CD1c-positive myeloid dendritic cell (primary cell): ENCODE measurements around the gene NOSTRIN.
"Not testable (repeated sequence)": the region's sequence is repeated elsewhere in the genome, so short reads cannot be mapped to it uniquely, and the experiment has no call there.

ENCODE experiments used
- DNase-seq: peaks from one replicate; pipeline ENCODE4 v3.0.0-alpha.2; 2016; ENCODE audit errors: extremely low spot score

Gene NOSTRIN

DNA sequence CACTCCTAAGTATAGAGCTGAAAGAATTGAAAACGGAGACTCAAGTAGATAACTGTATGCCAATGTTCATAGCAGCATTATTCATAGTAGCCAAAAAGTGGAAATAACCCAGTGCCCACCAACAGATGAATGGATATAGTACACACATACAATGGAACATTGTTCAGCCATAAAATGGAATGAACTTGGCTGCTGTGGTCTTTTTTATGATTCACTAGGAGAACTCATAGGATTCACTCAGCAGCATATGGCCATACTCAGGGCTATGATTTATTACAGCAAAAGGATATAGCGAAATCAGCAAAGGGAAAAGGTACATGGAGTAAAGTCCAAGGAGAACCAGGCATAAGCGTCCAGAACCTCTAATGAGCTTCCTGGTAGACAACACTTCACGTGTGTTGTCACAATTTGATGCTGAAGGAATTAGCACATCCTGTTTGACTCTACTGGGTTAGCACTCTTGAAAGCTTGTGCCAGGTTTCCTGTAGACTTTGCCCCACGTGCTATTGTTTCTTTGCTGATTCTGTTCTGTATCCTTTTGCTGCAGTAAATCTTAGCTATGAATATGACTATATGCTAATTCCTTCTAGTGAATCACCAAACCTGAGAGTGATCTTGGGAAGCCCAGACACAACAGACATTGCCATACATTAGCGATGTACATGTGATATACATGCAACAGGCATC, 72.1 kb downstream of the NOSTRIN start:
- no peak for DNase-seq

DNA sequence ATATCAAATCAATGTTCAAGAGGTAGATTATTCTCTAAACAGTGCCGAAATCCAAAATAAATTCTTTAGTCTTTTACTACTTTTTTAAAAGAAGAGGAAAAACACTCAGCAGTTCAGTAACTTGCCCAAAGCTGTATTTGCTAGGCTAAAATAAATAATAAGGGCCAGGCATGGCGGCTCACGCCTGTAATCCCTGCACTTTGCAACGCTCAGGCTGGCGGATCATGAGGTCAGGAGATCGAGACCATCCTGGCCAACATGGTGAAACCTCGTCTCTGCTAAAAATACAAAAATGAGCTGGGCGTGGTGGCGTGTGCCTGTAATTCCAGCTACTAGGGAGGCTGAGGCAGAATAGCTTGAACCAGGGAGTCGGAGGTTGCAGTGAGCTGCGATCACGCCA, 79.7 kb downstream of the NOSTRIN start:
- not testable (repeated sequence) for DNase-seq

DNA sequence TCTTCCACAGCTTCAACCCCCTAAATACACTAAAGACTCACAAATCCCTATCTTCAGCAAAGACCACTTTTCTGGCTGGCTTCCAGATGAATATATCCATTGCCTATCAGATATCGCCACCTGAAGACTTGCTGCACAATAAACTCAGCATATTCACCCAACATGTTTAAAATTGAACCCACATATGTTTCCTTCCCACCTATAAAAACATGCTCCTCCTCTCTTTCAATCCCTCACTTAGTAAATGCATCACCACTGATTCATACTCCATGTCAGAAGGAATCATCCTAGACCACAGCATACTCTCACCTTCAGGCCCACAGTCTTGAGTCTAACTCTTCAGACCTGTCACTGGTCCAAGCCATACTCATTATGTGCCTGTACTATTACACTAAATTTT, 82.5 kb downstream of the NOSTRIN start:
- DNase-seq: no peak

DNA sequence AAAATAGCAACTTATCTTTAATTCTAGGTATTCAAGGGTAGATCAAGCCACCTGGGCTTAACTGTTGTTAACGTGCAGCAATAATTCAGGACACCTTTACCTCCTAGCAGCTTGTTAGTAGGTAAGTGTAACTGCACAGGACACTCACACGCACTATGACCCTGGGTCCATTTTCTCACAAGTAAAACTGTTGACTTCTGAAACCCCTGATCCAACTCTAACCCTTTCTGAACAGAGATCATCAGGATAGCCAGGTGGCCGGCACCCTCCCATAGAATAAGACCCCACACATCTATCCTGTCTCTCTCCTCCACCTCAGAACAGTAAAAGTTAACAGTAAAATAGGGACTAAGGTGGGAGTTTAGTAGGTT, 87.2 kb downstream of the NOSTRIN start:
- no peak for DNase-seq

DNA sequence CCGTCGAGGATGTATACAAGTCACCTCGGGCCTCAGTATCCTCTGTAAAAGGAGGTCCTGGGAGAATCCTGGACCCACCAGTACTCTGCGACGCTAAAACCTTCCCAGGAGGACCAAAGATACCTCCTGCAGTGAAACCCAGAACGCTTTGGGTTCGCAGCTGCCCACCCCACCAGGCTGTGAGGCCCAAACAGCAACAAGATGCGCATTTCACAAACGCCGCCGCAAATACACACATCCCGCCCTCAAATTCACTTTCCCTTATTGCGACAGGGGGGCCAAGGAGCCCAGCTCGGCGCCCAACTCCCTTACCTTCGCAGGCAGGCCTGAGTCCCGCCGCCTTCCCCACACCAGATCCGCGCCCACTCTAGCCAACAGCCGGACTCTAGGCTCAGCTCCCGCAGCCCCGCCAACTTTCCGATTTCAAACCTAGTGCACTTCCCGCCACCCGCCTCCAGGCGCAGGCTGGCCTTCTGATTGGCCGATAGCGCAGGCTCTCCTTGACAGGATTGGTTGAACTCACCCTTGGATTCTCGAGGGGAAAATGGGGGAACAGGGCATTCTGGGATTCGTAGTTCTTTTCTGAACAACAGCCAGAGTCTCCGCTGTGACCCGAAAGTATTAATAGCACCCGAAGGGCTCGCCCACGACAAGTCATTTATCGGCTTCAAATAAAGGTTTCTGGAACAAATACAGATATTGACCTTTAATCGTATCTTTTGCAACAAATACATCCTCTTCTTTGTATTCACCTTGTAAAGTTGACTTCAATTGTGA, 87.8 kb downstream of the NOSTRIN start, which contains the start of gene SPC25:
SPC25 (minus strand) TSS at position 425 of the 777 bp plus-strand sequence. CDS start 911 bp downstream, outside the sequence.
- DNase-seq: peak; percentile 92

DNA sequence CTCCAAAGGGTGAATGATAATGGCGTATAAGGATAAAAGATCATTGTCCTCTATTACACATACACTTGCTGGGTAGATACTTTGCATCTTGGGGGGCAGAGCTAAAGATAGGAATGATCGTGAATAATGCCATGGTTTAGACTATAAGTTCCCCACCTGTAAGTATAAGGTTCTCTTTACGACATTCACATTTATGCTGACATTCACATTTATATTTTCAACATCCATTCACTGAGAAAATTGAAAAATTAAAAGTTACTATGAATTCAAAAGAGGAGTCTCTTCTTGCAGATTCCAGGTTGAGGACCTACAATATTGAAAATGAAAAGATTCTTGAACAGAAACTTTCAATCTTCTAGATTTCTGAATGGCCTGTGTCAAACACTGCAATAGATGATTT, 89.9 kb downstream of the NOSTRIN start:
- no peak for DNase-seq

DNA sequence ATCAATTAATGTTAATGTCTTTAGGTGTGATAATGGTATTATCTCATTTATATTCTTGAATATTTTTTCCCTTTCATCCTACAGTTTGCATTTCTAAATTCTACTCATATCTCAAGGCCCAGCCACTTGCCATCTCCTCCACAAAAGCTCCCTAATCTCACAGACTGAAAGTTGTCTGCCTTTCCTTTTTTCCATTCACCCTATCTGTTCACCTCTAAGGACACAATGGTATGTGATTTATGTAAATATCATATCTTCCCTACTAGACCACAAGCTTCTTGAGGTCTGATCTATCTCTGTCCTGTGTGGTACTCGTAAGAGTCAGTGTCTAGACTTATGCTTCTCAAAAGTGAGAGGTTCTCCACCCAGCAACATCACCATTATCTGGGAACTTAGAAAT, 91.7 kb downstream of the NOSTRIN start:
- no peak for DNase-seq

DNA sequence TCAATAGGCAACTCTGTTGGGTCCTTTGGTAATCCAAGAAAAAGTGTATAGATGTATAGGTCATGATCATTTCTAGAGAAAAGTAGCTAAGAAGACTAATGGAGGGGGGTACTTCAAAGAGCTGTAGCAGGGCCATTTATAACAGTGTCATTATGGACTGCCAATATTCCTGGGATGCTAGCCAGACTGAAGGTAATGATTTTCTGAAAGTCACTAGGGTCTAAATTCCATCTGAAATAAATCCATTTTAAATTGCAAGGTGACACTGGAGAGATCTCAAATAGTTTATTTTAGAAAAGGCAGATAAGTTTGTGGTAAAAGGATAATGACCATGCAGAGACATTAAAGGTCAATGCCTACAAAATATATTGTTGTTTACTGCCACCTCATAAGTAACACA, 92.3 kb downstream of the NOSTRIN start:
- no peak for DNase-seq

DNA sequence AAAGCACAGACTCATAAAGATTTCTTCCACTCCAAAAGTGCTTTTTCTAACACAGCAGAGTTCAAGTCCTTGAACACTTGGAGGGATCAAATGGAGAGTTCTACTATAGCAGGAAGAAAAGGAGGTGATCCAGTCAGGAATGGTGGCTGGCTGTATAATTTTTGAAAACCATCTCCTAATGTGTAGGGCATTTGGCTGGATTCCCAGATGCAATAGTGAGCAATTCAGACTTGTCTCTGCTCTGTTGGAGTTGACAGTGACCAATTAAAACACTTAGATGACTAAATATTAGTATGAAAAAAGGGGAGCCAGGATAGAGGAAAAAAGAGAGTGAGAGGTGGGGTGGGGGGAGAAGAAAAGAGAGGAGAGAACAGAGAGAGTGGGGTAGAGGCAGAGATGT, 93.3 kb downstream of the NOSTRIN start:
- no peak for DNase-seq

DNA sequence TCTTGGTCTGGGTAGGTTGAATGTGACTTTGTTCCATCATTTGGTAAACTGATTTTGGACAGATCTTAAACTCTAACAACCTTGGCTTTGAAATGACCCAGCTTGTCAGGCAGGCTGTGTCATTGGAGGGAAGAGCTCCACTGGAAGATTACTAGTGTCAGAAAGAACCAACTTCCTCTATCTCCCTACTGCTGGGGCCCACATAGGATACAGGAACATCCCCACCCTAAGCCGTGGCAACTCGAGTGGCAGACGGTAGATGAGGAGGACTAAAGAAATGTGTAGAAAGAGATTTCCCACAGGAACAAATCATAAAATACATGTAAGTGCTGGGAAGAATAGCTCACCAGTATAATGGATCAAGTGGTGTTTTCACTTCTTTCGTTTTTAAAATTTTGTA, 94.3 kb downstream of the NOSTRIN start:
- peak; percentile 4 for DNase-seq

DNA sequence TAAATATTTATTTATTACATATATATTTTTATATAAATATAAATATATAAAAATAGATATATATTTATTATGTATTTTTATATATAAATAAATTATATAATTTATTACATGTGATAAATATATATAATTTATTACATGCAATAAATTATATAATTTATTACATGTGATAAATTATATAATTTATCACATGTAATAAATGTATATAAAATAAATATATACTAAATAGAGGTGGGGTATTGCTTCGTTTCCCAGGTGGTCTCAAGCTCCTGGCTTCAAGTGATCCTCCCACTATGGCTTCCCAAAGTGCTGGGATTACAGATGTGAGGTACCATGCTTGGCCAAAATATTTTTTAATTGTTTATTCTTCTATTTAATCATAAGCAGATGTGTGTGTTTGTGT, 95.0 kb downstream of the NOSTRIN start:
- DNase-seq: no peak

DNA sequence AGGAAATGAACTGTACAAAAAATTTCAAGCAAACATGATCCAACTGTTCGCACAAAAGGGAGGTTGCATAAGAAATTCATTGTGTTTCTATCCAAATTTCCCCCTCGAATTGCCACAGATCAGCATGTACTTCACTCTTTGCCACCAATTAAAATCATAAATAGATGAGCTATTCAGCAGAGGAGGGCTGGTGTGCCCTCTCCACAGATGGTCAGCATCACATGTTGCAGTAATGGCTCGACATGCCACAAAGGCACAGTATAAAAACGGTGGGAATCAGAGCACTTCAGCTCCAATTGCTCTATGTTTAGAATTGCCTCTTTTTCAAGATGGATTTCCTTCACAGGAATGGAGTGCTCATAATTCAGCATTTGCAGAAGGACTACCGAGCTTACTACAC, 98.6 kb downstream of the NOSTRIN start, which contains the start of gene G6PC2:
G6PC2 (plus strand) TSS at position 289 of the 400 bp plus-strand sequence; CDS start at position 330, 41 bp downstream.
- no peak for DNase-seq

DNA sequence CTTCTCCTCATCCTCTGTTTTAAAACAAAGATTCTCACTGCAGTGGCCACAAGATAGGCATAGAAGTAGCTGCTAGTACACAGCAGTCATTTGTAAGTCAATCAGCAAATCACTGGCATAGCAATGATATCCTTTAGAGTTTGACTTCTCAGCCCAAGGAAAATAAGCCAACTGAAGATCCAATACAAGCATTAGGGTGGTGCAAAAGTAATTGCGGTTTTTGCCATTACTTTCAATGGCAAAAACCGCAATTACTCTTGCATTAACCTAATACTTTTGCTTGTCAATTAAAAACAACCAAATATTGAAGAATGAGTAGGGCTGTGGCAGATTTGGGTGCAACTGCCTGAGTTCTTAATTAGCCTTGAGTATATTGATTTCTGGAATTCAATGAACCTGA, 101.5 kb downstream of the NOSTRIN start:
- DNase-seq: no peak

DNA sequence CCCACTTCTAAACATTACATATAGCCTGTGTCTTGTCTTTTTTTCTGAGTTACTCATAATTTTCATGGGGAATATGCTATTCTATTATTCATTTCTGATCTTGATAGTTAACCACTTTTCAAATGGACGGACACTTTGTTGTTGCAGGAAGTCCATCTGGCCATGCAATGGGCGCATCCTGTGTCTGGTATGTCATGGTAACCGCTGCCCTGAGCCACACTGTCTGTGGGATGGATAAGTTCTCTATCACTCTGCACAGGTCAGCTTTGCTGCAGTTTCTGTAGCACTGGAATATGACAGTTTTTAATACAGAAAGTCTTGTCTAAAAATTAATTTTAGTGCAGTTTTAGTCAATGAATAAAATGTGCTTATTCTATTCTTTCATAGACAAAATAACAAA, 101.9 kb downstream of the NOSTRIN start:
- no peak for DNase-seq

DNA sequence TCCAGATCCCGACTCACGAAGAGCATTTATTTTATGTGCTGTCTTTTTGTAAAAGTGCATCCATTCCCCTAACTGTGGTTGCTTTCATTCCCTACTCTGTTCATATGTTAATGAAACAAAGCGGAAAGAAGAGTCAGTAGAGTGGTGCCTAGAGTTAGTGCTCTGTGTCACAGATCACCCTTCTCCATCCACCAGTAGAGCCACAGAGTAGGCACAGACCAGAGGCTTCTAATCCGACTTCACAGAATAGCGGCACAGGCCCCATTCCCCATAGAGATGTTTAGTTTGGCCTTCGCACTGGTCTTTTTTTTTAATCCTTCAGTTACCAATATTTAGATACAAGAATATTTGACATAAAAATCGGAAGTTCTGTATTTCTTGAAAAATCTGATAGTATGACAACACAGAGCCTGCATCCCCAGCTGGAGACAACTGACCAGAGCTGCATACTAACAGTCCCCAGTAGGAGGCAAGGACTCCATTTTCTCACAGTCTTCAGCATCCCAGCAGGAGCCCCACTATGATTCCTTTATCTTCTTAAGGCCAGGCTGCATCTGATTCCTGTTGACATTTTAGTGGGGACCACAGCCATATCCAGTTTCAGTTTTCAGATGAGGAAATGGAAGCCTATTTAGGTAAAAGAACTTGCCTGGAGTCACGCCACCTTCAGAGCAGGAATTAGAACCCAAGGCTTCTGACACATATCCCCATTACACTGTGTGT, 105.7 kb downstream of the NOSTRIN start:
- DNase-seq: no peak

DNA sequence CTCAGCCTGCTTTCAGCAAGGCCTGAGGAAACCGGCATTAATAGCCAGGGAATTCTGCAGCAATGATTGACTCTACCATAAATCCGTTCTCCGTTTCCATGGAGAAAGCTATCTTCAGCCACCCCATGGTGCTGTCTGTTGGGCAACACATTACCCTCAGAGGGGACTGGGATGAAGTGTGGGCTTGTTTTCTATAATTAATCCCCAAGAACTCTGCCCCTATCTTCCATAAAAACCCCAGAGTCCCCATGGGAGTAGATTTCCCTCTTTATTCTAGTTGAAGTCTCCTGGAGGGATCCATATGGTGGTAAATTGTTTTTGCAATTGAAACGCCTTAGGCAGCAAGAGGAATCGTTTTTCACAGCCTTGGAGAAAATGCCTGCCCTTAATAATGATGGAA, 107.9 kb downstream of the NOSTRIN start:
- DNase-seq: no peak

DNA sequence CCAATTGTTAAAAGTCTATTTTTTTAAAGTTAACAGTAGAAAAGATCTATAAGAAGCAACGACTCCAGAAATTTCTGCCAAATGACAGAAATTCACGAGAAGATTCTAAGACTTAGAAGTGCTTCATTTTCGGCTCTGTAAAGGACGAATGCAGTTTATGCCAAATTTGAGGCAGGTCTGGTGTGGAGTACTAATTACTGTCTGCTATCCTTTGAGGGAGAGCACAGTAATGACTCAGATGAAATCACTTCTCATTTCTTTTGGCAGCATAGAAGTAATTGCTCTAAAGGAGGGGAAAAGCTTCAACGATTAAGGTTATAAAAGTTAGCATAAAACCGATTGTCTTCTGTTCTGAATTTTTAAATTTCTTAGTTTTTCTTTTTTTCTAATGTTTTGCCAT, 110.0 kb downstream of the NOSTRIN start:
- DNase-seq: no peak

DNA sequence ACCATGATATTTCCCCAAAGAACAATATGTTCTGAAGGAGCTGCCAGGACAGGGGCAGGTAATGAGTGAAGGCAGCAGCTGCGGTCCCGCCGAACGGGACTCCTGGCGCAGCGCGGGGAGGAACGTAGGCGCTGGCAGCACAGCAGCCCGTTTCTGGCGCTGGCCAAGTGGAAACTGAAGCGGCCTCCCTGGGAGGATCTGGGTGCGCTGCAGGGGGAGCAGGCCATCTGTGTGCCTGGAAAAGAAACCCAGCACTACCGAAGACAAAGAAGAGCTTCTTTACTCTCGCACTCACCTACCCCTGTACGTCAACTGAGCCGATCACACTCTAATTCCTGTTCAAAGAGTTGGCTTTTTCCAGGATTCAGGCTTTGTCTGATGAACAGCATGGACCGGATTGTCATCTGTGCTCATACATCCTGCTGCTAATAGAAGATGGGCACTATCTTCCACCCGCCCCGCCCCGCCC, 110.5 kb downstream of the NOSTRIN start:
- DNase-seq: no peak

DNA sequence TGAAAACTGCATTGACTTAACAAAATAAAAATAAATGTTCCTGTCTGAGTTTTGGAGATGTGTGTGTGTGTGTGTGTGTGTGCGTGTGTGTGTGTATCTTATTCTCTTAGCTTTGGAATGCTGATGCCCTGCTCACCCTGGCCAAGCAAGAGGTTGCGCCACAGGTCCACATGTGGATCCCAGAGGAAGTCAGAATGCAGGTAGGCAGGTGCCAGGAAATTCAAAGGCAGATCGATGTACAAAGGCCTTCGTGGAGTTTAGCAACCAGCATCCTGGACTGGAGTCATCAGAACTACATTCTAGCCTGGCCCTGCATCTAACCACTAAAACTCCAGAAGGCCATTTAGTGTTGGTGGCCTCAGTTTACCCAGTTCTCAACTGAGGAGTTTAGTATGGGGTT, 111.1 kb downstream of the NOSTRIN start:
- no peak for DNase-seq
